GM19397 (cell line): ENCODE measurements around the gene SAE1.
"Not testable (repeated sequence)": the region's sequence is repeated elsewhere in the genome, so short reads cannot be mapped to it uniquely, and the experiment has no call there.

Experiments
- ATAC-seq: cut with Tn5 transposase; IDR thresholded peaks from one replicate; pipeline ENCODE4 v1.9.1; 2021; ENCODE audit warnings: mild to moderate bottlenecking, moderate library complexity; ENCODE audit not compliant: unreplicated experiment

SAE1 gene

DNA sequence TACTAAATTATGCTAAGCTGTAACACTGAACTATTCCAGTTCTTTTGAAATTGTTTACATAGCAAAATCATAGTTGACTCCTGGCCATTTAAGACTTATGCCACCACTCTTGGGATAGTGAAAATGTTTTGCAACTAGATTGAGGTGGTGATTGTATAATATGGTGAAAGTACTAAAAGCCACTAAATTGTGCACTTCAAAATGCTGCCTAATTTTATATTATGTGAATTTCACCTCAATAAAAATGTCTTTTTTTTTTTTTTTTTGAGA, 5.0 kb upstream of the SAE1 start:
- ATAC-seq = no peak

GRCh38 chr19:47129579-47129978, 1.1 kb upstream of the SAE1 start:
- ATAC-seq = no peak

- no peak for ATAC-seq
Observed at GRCh38 chr19:47130120-47130588, 481 bp upstream of the SAE1 start.

GRCh38 chr19:47132194-47132852, 1.7 kb downstream of the SAE1 start:
- ATAC-seq = no peak

GRCh38 chr19:47133021-47133471, 2.4 kb downstream of the SAE1 start:
- no peak for ATAC-seq

- no peak for ATAC-seq
Observed at GRCh38 chr19:47134545-47134944, 3.9 kb downstream of the SAE1 start.

- no peak for ATAC-seq
Observed at GRCh38 chr19:47135156-47135555, 4.5 kb downstream of the SAE1 start.

GRCh38 chr19:47141252-47141651, 10.6 kb downstream of the SAE1 start:
- ATAC-seq = not testable (repeated sequence)

DNA sequence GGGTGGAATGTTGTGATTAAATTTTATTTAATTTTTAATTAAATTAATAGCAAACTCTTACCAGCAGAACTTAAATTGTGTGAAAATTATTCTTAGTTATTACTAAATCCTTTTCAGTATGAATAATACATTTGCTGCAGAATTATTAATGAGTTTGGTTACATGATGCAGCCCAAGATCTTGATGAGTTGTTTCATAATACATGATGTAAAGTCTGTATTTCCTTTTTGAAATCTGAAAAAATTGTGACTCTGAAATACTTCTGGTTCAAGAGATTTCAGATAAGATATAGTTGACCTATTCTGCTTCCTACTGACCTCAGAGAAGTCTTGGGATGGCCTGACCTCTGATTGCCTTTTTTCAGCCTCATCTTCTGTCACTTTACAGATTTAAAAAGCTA, 11.1 kb downstream of the SAE1 start:
- ATAC-seq = no peak

DNA sequence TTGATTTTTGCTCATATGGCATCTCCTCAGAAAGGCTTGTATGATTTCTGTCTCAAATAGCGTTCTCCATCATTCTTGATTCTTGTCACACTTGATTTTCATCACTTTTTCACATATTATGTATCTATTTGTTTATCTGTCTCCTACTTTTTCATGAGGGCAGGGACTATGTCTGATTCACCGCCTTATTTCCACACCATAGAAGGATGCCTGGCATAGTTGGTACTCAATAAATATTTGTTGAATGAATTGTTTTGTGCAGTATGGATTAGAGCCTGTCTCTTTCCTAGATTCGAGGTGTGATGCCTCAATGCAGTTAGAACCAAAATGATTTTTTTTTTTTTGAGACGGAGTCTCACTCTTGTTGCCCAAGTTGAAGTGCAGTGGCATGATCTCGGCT, 12.1 kb downstream of the SAE1 start:
- ATAC-seq = no peak

DNA sequence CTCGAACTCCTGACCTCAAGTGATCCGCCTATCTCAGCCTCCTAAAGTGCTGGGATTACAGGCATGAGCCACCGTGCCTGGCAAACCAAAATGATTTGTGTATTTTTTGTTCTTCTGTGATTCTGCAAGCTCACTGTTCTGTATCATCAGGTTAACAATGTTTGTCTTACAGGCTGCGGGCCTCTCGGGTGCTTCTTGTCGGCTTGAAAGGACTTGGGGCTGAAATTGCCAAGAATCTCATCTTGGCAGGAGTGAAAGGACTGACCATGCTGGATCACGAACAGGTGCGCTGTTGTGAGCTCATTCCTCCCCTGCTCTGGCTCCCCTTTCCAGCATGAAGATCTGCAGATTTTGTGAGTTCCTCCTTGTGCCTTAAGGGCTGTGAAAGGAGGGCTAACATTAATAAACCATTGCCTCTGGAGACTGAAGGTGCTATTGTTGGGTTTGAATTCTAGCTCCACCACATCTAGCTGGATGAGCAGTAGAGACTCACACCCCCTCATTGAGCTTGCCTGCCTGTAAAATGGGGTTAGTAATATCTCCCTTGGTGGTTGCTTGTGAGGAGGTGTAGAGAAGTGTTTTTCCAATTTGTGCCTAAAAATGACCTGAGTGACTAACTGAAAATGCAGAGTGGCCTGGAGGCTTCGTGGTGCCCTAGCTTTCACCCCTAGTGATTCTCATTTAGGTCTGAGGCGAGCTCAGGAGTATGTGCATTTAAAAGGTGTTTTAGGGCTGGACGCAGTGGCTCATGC, 12.9 kb downstream of the SAE1 start:
- ATAC-seq = no peak

- no peak for ATAC-seq
Observed at GRCh38 chr19:47144630-47145029, 14.0 kb downstream of the SAE1 start.

DNA sequence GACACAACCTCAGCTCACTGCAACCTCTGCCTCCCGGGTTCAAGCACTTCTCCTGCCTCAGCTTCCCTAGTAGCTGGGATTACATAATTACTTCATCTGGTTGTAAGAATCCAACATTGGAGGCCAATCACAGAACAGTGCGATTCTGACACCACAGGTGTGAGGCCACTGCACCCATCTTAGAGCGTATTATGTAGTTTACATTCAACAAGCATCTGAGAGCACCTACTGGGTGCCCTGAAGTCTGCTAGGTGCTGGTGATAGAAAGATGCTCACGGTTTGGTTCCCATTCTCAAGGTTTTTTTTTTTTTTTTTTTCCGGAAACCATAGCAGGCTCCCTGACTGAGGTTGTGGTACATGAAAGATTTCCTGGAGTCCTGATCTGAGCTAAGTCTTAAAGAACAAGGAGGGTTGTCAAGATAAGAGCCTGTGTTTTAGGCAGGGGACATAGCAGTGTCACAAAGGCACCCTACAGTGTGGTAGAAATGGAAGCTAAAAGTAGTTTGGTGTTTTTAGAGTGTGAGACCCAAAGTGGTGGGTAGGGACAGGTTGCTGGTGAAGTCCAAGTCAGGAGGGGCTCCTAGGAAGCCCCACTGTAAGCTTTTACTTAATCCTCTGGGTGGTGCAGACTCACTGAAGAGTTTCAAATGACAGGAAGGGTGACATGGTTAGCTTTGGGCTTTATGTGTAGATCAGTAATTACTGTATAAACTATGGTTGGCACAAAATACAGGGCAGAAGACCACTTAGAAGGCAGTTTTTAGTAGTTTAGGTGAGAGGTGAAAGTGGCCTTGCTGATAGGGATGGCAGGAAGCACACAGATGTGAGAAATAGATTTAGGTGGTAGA, 15.2 kb downstream of the SAE1 start:
- ATAC-seq = no peak

DNA sequence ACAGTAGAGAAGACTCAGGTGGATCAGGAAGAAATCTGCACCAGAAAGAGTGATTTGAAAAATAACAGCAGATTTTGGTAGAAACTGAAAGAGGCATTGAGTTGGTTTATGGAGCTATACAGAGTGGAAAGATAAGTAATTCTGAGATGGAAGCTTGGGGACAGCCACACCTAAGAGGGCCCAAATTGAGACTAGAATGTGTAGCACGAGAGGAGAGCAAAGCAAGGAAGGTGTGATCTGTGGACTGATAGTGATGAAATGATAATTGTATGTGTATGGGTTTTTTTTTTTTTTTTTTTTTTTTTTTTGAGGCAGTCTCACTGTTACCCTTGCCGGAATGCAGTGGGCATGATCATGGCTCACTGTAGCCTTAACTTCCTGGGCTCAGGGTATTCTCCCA, 16.3 kb downstream of the SAE1 start:
- no peak for ATAC-seq

DNA sequence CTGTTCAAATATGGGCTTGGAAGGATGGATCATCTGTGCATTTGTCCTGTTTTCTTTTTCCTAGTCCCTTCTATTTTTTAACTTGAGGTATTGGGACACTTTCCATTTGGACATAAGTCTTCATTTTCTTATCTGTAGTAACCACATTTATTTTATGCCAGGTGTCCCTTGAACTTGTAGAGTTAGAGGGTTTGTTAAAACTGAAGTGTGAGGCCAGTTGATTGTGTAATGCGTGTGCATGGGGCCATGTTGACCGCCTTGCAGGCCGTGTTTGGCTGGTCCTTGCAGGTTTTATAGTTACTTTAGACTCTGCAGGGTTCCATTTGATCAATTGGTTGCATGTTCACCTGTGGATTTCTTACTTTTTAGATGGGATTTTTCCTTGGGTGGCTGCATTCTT, 21.0 kb downstream of the SAE1 start:
- no peak for ATAC-seq

- no peak for ATAC-seq
Observed at GRCh38 chr19:47152205-47152604, 21.6 kb downstream of the SAE1 start.

DNA sequence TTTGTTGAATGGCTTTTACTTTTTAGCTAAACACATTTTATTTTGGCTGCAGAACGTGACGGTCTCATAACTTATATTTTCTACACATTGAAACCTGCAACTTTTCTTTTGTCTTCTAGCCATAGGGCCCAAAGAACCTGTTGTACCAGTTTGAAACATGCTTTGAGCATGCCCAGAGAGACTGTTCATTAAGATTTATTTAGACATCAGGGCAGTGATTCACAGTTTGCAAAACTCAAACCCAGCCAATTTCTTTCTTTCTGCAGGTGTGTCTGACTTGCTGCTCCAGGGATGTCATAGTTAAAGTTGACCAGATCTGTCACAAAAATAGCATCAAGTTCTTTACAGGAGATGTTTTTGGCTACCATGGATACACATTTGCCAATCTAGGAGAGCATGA, 22.0 kb downstream of the SAE1 start:
- no peak for ATAC-seq

GRCh38 chr19:47153266-47153665, 22.6 kb downstream of the SAE1 start:
- ATAC-seq = no peak

DNA sequence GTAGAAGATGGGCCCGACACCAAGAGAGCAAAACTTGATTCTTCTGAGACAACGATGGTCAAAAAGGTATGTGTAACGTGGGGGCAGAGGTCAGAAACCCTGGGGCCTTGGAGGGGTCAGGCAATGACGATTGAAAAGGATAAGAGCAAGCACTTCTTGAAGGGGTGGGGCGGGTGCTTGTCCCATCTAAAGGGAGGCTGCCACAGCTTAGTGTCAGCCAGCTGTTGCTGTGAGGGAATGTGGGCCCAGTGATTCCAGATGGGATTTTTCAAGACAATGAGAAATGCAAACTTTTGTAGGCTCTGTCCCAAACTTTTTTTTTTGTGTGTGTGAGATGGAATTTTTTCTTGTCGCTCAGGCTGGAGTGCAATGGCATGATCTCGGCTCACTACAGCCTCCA, 24.5 kb downstream of the SAE1 start:
- ATAC-seq = no peak

DNA sequence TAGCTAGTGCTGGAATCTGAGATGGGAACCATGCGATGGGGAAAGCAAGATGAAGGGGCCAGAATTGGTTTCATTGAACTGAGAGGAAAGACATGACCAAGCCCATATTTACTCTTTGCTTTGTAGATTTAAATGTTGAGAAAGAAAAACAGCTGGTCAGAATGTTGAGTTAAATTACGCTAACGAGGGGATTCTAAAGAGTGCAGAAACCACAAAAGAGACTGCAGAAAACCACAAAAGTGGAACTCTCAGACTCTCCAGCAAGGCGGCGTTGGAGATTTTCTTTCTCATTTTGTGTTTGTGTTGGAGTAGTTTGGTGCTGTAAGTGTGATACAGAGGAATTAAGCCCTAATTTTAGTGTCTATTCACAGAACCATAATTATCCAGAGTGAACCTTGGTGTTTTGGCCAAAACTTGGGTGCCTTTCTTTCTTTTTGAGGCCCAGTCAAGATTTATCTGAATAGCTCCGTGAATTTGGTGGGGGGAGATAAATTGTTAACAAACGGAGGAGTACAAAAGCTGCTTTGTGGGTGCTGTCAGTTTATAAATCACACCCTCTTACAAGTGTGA, 26.3 kb downstream of the SAE1 start:
- ATAC-seq = no peak
